GM23338 (cell line): ENCODE results near the gene ALDH16A1. TPM values are rescaled to one million over a fixed set of nuclear protein-coding genes. Genes with fewer than 3 reads are reported as not detected.

Source experiments
- ATAC-seq: fragments of 200-7000 bp; cut with Tn5 transposase; 3 replicates; pipeline ENCODE4 v1.9.1; 2020
- DNase-seq: peaks from one replicate; pipeline ENCODE4 v3.0.0-alpha.2; 2015; ENCODE audit warnings: low spot score
- H2AFZ ChIP-seq: fragments of 200-600 bp; sonication (generic); 2 replicates; pipeline ENCODE4 v1.8.0; 2016; ENCODE audit warnings: antibody characterized with exemption, mild to moderate bottlenecking, moderate library complexity
- H3F3A ChIP-seq: fragments of 200-600 bp; sonication (generic); replicated peaks from 2 replicates; pipeline ENCODE4 v1.8.0; 2017; ENCODE audit warnings: antibody characterized with exemption, mixed run types, low read depth
- H3K27ac ChIP-seq: fragments of 200-600 bp; sonication (generic); 2 replicates; pipeline ENCODE4 v1.6.1; 2016; ENCODE audit warnings: low read depth
- H3K27me3 ChIP-seq: fragments of 200-600 bp; sonication (generic); 2 replicates; pipeline ENCODE4 v1.8.0; 2016; ENCODE audit warnings: mild to moderate bottlenecking, mixed run types, moderate library complexity; ENCODE audit not compliant: insufficient read depth
- H3K36me3 ChIP-seq: fragments of 200-600 bp; sonication (generic); 2 replicates; pipeline ENCODE4 v1.8.0; 2016; ENCODE audit warnings: mild to moderate bottlenecking; ENCODE audit not compliant: insufficient read depth
- H3K4me1 ChIP-seq: fragments of 200-600 bp; sonication (generic); 2 replicates; pipeline ENCODE4 v1.8.0; 2016; ENCODE audit warnings: mild to moderate bottlenecking, moderate library complexity; ENCODE audit not compliant: insufficient read depth
- H3K4me2 ChIP-seq: fragments of 200-600 bp; sonication (generic); 2 replicates; pipeline ENCODE4 v1.7.1; 2017; ENCODE audit warnings: mixed run types
- H3K4me3 ChIP-seq: fragments of 200-600 bp; sonication (generic); 2 replicates; pipeline ENCODE4 v1.6.1; 2016; ENCODE audit warnings: mixed run types
- H3K79me2 ChIP-seq: fragments of 200-600 bp; sonication (generic); replicated peaks from 2 replicates; pipeline ENCODE4 v1.8.0; 2017; ENCODE audit warnings: mild to moderate bottlenecking; ENCODE audit not compliant: insufficient read depth
- H3K9me2 ChIP-seq: fragments of 200-600 bp; sonication (generic); 2 replicates; pipeline ENCODE4 v1.8.0; 2017; ENCODE audit not compliant: insufficient read depth
- H4K20me1 ChIP-seq: fragments of 200-600 bp; sonication (generic); replicated peaks from 2 replicates; pipeline ENCODE4 v1.8.0; 2017; ENCODE audit warnings: mild to moderate bottlenecking; ENCODE audit not compliant: insufficient read depth
- H3K27ac Mint-ChIP-seq: 2 replicates; pipeline ENCODE4 v1.8.0; 2020; ENCODE audit warnings: inconsistent platforms, mild to moderate bottlenecking, moderate library complexity, mixed read lengths
- H3K27me3 Mint-ChIP-seq: 3 replicates; pipeline ENCODE4 v1.8.0; 2022; ENCODE audit warnings: low read depth, mild to moderate bottlenecking, moderate library complexity, mixed read lengths, inconsistent platforms; ENCODE audit not compliant: insufficient read depth, poor library complexity
- H3K36me3 Mint-ChIP-seq: 3 replicates; pipeline ENCODE4 v1.8.0; 2021; ENCODE audit warnings: low read depth, mild to moderate bottlenecking, inconsistent platforms, moderate library complexity, mixed read lengths
- H3K4me1 Mint-ChIP-seq: 3 replicates; pipeline ENCODE4 v1.8.0; 2020; ENCODE audit warnings: mild to moderate bottlenecking, inconsistent platforms, mixed read lengths
- H3K4me3 Mint-ChIP-seq: 3 replicates; pipeline ENCODE4 v1.8.0; 2021; ENCODE audit warnings: moderate library complexity, mild to moderate bottlenecking, inconsistent platforms, mixed read lengths
- H3K9me3 Mint-ChIP-seq: 3 replicates; pipeline ENCODE4 v1.8.0; 2020; ENCODE audit warnings: moderate library complexity, mild to moderate bottlenecking, inconsistent platforms, mixed read lengths
- CREB1 ChIP-seq: fragments of 250-450 bp; sonication (Bioruptor Pico); IDR thresholded peaks from 2 replicates; pipeline ENCODE4 v1.5.0; 2020; ENCODE audit warnings: low read depth, mild to moderate bottlenecking, moderate library complexity
- CTCF ChIP-seq, 2 experiments: fragments of 200-600 bp in 1 of 2; sonication (generic) in 1 of 2; conservative IDR thresholded peaks; 2 replicates each; pipeline versions ENCODE4 v1.5.1 to v1.6.1; 2016 to 2017; ENCODE audit warnings: antibody characterized with exemption in 2 of 2, low read depth in 2 of 2, mild to moderate bottlenecking in 2 of 2, moderate library complexity in 1 of 2
- EZH2 ChIP-seq: fragments of 200-600 bp; sonication (generic); IDR thresholded peaks from one replicate; pipeline ENCODE4 v1.8.0; 2017; ENCODE audit warnings: antibody characterized with exemption, mild to moderate bottlenecking, low read depth; ENCODE audit not compliant: unreplicated experiment
- EZH2phosphoT487 ChIP-seq: fragments of 200-600 bp; sonication (generic); IDR thresholded peaks from one replicate; pipeline ENCODE4 v1.8.1; 2018; ENCODE audit warnings: antibody characterized with exemption; ENCODE audit not compliant: unreplicated experiment
- JUNB ChIP-seq: IDR thresholded peaks from one replicate; pipeline ENCODE4 v1.6.1; 2016; ENCODE audit warnings: antibody characterized with exemption; ENCODE audit not compliant: unreplicated experiment
- NANOG ChIP-seq: IDR thresholded peaks from 2 replicates; pipeline ENCODE4 v1.6.1; 2016; ENCODE audit warnings: antibody characterized with exemption, borderline replicate concordance
- POLR2AphosphoS5 ChIP-seq: IDR thresholded peaks from 2 replicates; pipeline ENCODE4 v1.6.1; 2016; ENCODE audit warnings: antibody characterized with exemption, low read depth
- STAT1 ChIP-seq: IDR thresholded peaks from one replicate; pipeline ENCODE4 v1.6.1; 2016; ENCODE audit warnings: antibody characterized with exemption; ENCODE audit not compliant: unreplicated experiment
- ZNF114 ChIP-seq: fragments of 250-450 bp; sonication (Bioruptor Pico); IDR thresholded peaks from 2 replicates; pipeline ENCODE4 v1.5.0; 2020; ENCODE audit warnings: mild to moderate bottlenecking, moderate library complexity
- ZNF331 ChIP-seq: fragments of 250-450 bp; sonication (Bioruptor Pico); IDR thresholded peaks from 2 replicates; pipeline ENCODE4 v1.5.0; 2020; ENCODE audit warnings: low read depth, mild to moderate bottlenecking, moderate library complexity
- ZNF462 ChIP-seq: fragments of 250-450 bp; sonication (Bioruptor Pico); IDR thresholded peaks from 2 replicates; pipeline ENCODE4 v1.5.0; 2020; ENCODE audit warnings: mild to moderate bottlenecking, moderate library complexity
- polyA plus RNA-seq: library from polyadenylated mRNA; unstranded; fragments of >200 nt; fragmentation: Nextera tagmentation; extraction: Ambion mirVana; gene quantifications from 2 replicates; pipeline ENCODE4 v1.2.1, GENCODE V29; 2016
- total RNA-seq: library from RNA; depleted of rRNA; stranded (reverse); fragments of >200 nt; shearing (Covaris generic); gene quantifications from 2 replicates; pipeline ENCODE4 v1.2.3, GENCODE V29; 2014
- TF ChIP-seq, protein P1 (sequence below): IDR thresholded peaks from 2 replicates; pipeline ENCODE4 v1.6.1; 2016; ENCODE audit warnings: antibody characterized with exemption
- TF ChIP-seq, protein P2 (sequence below): IDR thresholded peaks from one replicate; pipeline ENCODE4 v1.6.1; 2018; ENCODE audit warnings: antibody characterized with exemption; ENCODE audit not compliant: unreplicated experiment

Gene ALDH16A1
- total and polyA plus RNA-seq, 2 experiments from 2014 or later, result 16.8 to 57.3 TPM

DNA sequence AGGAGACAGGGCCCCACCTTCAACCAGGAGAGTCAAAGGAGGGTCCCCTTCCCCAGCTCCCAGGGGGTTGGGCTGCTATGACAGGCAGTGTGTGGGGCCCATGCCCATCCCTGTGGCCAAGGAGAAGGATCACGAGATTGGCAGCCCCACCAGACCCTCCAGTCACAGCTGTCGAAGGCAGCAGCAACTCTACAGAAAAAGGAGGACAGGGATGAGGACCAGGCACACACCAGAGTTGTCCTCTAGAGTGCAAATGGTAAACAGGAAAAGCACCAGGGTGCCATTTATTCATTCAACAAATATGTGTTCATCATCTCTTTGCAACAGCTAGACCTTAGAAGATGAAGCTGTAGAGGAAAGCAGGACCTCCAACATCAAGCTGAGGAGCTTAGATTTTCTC is 33.9 kb upstream of the ALDH16A1 start:
- H3K27me3 ChIP-seq, result peaks cover 29% of the 10 kb centered on the region
- no peak overlapping the region for H3K4me3 ChIP-seq

More for the DNA sequence above, 33.9 kb upstream of the ALDH16A1 start:
- DNase-seq (no peak), ATAC-seq (no peak)
- Histone ChIP-seq H3K27ac (no peak overlapping the region), H4K20me1 (peaks cover 4% of the 10 kb centered on the region; the same call in 1 of the 2 replicates), H2AFZ (no peak overlapping the region), H3K9me2 (no peaks in the 10 kb centered on the region), H3K4me2 (no peak overlapping the region), H3K4me1 (peaks cover 28% of the 10 kb centered on the region), H3F3A (peaks cover 19% of the 10 kb centered on the region), H3K36me3 (no peaks in the 10 kb centered on the region), H3K79me2 (no peaks in the 10 kb centered on the region)
- TF ChIP-seq ZNF114 (CRISPR knock-in tag) (no peak), STAT1 (no peak), ZNF331 (CRISPR knock-in tag) (no peak), EZH2phosphoT487 (no peak), NANOG (no peak), CTCF (conservative IDR thresholded peaks at IDR 0.05; ENCODE audit: low read depth in 2 of 2) (no peak), EZH2 (no peak), JUNB (no peak), POLR2AphosphoS5 (no peak), ZNF462 (CRISPR knock-in tag) (no peak), CREB1 (CRISPR knock-in tag) (no peak)
- TF ChIP-seq, protein P1, sequence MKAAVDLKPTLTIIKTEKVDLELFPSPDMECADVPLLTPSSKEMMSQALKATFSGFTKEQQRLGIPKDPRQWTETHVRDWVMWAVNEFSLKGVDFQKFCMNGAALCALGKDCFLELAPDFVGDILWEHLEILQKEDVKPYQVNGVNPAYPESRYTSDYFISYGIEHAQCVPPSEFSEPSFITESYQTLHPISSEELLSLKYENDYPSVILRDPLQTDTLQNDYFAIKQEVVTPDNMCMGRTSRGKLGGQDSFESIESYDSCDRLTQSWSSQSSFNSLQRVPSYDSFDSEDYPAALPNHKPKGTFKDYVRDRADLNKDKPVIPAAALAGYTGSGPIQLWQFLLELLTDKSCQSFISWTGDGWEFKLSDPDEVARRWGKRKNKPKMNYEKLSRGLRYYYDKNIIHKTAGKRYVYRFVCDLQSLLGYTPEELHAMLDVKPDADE, result no peak
- TF ChIP-seq, protein P2, sequence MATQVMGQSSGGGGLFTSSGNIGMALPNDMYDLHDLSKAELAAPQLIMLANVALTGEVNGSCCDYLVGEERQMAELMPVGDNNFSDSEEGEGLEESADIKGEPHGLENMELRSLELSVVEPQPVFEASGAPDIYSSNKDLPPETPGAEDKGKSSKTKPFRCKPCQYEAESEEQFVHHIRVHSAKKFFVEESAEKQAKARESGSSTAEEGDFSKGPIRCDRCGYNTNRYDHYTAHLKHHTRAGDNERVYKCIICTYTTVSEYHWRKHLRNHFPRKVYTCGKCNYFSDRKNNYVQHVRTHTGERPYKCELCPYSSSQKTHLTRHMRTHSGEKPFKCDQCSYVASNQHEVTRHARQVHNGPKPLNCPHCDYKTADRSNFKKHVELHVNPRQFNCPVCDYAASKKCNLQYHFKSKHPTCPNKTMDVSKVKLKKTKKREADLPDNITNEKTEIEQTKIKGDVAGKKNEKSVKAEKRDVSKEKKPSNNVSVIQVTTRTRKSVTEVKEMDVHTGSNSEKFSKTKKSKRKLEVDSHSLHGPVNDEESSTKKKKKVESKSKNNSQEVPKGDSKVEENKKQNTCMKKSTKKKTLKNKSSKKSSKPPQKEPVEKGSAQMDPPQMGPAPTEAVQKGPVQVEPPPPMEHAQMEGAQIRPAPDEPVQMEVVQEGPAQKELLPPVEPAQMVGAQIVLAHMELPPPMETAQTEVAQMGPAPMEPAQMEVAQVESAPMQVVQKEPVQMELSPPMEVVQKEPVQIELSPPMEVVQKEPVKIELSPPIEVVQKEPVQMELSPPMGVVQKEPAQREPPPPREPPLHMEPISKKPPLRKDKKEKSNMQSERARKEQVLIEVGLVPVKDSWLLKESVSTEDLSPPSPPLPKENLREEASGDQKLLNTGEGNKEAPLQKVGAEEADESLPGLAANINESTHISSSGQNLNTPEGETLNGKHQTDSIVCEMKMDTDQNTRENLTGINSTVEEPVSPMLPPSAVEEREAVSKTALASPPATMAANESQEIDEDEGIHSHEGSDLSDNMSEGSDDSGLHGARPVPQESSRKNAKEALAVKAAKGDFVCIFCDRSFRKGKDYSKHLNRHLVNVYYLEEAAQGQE, result no peak
- H3K4me3 Mint-ChIP-seq, result no peak overlapping the region; the same call in 2 of the 3 replicates
- H3K27me3 Mint-ChIP-seq, result peaks cover 39% of the 10 kb centered on the region
- peaks cover 3% of the 10 kb centered on the region for H3K9me3 Mint-ChIP-seq
- no peak overlapping the region for H3K27ac Mint-ChIP-seq
- H3K4me1 Mint-ChIP-seq, result peaks cover 55% of the 10 kb centered on the region
- H3K36me3 Mint-ChIP-seq, result no peaks in the 10 kb centered on the region; the same call in 2 of the 3 replicates
